Measurements from ENCODE around the gene LPP.
A peak's percentile ranks its signal among the peaks of the same experiment; 100 is the strongest.

LPP gene

DNA sequence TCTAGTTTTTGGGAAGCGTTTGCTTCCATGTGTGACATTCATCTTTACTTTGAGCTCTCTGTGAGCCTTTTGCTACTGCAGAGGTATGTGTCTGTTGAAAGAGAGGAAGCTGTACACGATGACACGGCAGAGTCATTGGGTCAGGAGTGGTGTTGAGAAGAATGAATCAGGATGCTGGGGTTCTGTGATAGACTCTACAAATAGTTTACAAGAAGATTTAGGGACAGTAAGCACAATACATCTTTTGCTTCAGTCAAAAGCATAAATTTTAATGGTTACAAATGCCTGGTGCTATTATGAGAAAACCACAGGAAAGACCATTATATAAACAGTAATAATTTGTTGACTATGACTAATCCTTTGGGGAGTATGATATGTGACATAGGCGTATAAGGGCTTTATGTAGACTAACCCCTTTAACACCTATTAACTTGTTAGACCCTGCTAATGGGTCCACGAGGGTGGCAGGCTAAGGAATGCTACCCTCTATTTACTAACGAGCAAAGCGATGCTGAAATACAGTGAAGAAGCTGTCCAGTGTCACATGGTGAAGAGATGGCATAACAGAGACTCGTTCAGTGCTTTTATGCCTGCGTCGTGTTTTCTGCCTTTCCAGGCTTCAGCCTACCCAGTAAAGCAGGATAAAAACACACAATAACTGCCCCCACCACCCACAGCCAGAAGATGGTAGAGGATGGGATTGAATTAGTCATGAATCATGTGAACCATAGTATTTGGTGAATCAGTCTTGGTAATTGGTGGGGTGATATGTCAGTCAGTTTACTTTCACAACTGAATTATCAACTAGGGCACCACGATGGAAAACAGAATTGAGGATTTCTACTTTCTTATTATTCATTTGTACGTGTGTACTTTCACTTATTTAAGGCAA lies 118.8 kb downstream of the LPP start:
- no peak for DNase-seq (ENCODE audit: low read depth in 2 of 2)

DNA sequence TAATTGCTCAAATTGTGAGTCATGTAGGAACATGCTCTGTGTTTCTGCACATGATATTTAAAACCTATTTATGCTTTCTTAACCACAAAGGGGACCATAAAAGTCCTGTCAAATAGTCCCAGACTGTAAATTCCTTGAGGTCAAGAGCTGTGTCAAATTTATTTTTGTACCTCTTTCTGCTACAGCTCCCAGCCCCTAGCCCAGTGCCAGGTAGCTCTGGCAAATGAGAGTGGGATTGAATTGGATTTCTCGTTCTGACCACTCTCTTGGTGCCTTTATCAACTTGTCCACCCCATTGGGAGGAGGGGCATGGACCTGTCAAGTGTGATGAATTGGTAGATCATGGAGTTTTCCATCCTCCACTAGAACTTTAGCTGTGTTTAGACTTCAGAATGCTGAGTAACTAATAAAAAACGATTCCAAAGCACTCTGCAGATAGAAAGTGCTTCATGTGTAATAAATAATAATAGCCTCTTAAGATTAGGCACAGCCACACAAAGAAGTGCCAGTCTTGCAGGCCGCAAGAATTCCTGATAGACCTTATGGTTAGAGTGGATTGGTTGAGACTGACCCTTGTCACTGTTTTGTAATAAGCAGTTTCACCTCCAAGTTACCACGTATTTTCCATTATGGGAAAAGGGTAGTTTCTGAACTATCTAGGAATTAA lies 120.4 kb downstream of the LPP start:
- no peak for DNase-seq (ENCODE audit: low read depth in 2 of 2)

DNA sequence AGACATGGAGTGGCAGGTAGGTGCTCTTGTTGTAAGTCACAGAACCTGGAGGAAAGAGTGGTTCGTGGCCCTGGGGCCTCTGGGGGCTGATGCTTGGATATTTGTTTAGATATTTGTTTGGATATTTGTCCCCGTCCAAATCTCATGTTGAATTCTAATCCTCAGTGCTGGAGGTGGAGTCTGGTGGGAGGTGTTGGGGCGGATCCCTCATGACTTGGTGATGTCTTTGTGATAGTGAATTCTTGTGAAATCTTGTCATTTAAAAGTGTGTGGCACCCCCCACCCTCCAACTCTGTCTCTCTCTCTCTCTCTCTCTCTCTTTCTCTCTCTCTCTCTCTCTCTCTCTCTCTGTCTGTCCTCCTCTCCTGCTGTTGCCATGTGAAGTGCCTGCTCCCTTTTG lies 122.4 kb downstream of the LPP start:
- no peak for DNase-seq (ENCODE audit: low read depth in 2 of 2)

DNA sequence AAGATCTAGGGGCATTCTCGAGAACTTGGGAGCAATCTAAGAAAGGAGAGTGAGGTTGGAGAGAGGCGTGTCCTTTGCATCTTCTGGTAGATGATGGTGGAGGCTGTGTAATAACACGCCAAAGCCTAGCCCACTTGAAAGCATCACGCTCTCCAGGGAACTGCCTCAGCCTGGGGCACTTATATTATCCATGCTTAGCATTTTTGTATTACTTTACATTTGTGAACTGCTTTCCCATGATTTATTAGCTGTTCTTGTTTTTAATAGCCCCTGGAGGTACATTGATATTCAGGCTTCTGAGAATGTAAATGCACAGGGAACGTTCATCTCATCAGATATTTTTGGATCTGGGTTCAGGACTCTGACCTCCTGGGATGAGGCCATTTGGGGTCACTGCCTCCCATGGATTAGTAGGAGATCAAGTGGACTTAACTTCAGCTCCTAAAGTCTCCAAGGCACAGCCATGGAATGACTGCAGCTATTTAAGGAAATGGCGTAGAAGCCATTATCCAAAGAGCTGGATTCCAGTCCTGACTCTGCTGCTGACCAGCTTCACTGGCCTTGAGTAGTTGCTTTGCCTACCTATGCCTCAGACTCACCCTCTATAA lies 124.9 kb downstream of the LPP start:
- DNase-seq (ENCODE audit: low read depth in 2 of 2): no peak

DNA sequence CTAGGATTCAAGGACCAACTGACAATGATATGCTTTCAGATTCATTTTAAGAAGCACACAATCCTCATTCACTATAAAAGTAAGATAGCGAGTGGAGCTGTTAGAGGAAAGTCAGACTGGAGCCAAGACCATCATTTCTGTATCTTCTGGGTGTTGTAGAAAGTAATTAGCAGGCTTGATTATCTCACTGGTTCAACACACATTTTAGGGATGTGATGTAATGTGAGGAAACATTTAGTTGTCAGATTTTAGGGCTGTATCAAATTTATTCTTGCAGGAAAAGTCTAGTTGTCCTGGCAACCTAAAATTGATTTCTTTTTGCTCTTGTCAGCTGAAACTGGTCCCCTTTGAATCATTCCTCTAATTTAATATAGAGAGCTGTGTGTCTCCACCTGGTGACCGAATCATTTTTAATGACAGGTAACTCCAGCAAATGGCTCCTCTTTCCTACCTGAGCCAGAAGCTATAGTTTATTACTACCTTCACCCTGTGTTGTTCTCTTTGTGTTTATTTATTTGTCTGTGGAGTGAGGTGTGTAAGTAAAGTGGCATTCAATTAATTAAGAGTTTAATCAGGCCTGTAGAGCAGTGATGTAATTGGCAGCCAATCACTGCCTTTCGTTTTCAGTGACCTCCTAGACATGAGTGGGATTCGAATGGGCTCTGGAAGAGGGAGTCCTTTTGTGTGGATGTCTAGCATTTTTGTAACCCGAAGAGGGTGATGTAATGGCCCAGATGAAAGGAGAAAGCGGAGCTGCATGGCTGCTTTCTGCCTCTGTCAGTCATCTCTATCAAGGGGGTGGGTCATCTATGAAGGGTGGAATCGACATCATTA lies 125.8 kb downstream of the LPP start:
- no peak for DNase-seq (ENCODE audit: low read depth in 2 of 2)

DNA sequence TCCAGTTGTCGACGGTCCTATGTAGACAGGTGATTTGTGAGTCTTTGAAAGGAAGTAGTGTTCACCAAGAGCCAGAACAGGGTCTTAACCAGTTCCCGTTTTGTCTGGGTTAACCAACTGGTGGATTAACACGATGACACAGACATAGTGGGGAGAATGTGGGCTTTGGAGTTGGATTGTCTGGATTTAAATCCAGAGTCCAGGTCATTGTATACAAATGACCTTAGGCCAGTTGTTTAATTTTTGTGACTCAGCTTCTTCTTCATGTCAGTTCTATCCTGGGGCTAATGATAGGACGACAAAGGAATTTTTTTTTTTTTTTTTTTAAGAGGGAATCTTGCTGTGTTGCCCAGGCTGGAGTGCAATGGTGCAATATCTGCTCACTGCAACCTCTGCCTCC lies 126.7 kb downstream of the LPP start:
- no peak for DNase-seq (ENCODE audit: low read depth in 2 of 2)

DNA sequence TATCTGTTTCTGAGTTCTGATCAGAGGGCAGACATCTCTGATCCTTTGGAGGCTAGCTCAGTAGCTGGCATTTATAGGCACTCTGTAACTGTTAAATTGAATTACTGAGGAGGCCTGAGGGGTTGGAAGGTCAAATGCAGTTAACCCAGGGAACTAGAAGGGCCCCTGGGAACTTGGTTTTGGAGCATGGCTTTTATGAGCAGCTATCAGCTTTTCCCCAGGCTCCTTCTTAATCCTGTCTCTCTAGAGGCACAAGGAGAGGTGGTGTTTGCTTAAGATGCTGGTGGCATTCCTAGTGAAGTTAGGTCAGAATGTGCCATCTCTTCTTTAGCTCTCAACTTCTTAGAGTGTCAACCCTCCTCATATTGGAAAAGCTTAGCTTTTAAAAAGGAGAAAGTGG lies 128.9 kb downstream of the LPP start:
- no peak for DNase-seq (ENCODE audit: low read depth in 2 of 2)

DNA sequence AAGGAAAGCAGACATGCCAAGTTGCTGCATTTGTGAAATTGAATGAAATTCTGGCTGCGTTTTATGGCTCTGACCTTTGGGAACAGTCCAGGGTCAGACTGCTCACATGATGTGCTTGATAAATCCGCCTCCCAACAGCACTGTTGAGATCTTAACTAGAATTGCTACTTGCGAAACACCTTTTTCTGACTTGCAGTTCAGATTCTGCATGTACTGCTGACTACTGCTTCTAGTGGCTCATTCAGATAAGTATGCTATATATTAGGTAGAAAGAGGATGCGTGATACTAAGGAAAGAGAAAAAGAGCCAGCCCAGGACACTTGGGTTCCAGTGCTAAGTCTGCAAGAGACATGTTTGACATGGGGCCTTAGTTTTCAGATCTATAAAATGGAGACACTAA lies 129.4 kb downstream of the LPP start:
- no peak for DNase-seq (ENCODE audit: low read depth in 2 of 2)

DNA sequence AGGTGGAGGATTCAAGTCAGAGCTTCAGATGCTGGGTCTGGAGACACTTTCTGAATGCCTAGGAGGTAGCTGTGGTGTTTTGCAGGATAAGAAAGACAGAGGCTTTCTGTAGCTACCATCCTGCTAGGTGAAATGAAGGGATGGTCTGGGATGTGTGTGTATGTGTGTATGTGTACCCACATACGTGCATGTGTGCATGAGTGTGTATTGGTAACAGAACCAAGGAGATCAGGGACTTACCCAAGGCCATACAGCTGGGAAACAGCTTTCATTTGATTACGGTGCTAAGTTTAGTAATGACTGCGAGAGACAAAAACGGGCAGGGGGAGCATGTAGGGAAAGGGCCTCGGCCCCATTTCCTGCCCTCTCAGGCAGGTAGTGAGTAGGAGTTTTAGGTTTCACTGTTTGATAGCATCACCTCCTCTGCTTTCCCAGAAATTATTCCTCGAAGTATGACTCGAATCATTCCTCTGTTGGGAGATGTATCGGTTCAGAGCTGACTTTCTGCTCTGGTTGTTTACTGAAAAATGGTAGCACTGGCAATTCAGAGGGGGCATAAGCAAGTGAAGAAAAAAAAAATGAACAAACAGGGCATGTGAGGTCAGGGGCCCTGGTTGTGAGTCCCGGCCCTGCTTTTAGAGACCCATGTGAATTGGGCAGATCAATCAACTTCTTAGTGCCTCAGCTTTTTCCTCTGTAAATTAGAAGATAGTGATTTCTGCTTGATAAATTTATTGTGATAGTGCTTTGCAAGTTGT lies 130.7 kb downstream of the LPP start:
- peak; percentile 24 to 50 for DNase-seq (ENCODE audit: low read depth in 2 of 2)

DNA sequence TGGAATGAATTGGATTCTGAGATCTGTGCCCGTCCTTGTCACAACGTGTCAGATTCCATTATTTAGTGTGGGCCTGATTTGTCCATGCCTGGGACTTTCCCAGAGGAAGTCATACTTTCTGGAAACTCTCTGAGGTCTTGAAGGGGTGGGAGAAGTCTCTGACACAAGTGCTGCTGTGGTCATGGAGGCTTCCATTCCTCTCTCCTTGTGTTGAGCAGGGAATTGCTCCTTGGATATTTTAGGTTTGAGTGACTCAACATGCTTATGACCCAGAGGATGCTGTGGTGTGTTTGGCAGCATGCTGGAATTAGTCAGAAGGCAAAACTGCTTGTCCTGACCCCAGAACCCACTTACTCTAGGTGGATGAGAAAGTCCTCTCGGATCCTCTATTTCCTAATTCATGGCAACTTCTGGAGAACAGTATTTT lies 132.1 kb downstream of the LPP start:
- DNase-seq (ENCODE audit: low read depth in 2 of 2): no peak

DNA sequence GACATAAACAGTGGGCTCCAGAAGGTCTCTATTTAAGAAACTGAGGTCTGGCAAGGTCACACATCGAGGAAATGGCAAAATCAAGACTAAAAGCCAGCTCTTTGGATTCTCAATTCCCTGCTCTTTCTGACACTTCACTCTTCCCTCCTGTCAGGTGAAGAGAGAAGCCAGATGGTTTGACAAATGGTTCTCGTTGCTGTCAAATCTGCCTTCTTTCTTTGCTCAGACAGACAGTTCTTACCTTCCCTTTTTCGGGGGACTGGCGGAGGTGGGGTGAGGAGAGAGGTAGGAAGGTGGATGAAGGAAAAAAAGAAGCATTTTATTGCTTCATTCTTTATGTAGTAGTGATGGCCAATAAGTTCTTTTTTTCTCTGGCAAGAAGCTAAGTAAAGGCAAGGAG lies 133.4 kb downstream of the LPP start:
- DNase-seq (ENCODE audit: low read depth in 2 of 2): no peak

DNA sequence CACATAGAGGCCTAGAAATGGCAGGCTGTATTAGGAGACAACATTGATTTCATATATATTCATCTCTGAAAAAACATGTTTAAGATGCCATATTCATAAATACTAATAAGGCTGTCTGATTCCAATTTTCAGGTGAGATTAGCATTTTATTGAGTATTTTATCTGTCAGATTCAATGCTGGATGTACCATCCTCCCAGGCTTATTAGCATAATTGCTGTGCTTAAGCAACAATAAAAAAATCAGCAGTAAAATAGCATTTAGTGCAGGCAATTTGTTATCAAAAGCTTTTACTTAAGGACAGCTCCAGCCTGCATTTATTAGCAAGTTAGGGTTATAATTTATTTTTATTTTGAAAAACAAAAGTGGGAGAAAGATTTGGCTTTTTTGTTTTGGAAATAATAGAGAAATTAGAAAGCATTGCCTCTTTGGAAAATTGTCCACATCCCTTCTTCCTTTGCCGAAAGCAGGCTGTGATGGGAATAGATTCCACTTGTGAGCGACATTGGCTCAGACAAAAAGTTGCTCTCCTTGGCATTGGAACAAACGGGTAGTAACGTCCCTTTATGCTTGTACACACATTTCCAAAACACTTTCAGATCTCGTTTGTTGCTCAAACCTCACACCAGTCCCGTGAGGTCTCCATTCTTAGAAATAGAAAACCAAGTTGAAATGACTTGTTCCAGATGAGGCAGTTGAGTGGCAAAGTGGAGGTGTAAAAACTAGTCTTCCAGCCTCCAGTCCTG lies 134.0 kb downstream of the LPP start:
- no peak for DNase-seq (ENCODE audit: low read depth in 2 of 2)

DNA sequence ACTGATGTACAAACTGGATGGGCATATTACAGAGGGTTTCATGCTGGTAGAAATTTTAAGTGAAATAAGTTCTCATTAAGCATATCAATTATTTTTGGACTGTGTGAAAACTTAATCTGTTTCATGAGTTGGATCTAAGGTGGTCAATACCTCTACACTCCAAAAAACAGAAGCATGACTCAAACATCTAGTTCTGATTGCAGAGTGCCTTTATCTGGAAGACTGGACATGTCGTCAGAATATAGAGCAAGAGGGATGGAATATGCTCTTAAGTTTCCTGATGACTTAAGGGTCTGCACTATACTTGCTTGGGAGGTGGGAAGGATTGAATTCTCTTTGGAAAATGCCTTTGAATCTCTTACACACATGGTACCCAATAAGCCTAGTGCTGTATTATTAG lies 138.3 kb downstream of the LPP start:
- no peak for DNase-seq (ENCODE audit: low read depth in 2 of 2)

DNA sequence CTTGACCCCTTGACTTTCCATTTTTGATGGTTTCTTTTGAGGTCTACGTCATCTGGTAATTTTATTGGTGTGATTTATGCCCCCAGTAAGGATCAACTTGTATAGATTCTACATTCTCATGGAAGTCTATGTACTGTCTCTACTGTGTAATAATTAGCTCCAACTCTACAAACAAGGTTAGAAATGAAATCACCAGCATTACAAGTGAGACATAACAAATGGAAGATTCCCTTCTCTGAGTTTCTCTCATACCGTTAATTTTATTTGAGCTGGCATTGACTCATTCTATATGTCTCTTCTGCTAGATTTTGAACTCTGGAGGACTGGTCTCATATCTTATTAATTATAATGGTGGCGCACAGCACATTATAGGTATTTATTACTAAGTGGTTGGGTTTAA lies 138.9 kb downstream of the LPP start:
- DNase-seq (ENCODE audit: low read depth in 2 of 2): no peak

DNA sequence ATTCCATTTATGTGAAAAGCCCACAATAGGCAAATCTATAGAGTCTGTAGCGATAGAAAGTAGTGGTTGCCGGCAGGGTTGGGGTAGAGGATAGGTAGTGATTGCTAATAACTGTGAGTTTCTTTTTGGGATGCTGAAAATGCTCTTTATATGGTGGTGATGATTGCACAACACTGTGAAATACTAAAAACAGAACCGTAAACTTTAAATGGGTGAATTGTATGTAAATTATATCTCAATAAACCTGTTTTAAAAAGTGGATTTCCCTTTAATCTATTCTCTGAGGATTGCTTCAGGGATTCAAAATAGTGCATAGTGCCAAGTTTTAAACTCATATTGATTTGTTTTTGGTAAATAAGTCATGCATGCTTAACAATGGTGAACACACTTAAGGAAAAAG lies 140.2 kb downstream of the LPP start:
- no peak for DNase-seq (ENCODE audit: low read depth in 2 of 2)

DNA sequence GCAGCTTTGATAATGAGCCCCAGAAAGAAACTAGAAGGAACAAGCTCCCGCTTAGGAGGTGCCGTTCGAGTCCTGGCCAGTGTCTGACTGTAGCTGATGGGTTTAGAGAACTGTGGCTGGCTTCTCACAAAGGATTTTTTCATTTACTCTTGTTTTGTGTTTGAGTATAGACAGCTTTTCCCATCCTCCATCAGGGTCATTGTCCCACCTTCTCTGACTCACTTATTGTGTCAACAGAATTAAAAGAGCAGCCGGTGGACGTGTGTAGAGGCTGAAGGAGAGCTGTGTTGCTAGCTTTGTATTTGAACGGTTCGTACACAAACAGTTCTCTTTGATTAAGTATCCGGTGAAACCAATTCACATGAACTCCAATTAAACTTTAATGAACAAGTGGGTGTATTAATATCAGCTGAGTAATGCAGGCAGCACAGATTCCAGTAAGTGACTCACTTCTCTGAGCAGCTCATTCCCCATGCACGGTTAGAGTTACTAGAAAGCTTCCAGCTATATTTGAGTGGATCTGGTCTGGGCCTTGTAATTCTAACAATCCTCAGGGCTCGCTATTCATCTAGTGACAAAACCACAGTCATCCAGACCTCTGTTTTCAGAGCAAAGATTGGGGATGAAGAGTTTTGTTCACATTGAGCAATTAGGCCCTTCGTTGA lies 141.0 kb downstream of the LPP start:
- no peak for DNase-seq (ENCODE audit: low read depth in 2 of 2)

DNA sequence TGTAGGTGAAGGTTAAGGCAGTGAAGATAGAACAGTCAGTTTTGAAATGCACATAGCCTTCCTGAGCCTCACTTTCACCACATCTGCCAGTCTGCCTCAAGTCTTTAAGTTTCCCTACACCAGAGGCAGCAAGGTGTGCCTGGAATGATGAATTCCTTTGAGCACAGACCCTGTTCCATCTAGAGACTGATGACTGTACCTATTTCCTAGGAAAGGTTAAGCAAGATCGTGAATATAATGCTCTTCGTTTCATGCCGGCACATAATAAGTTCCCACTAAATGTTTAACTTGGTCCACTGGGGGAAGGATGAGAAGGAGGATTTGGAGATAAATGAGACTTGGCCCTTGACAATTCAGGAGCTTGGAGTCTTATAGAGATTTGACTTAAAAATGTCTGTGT lies 141.9 kb downstream of the LPP start:
- DNase-seq (ENCODE audit: low read depth in 2 of 2): no peak

DNA sequence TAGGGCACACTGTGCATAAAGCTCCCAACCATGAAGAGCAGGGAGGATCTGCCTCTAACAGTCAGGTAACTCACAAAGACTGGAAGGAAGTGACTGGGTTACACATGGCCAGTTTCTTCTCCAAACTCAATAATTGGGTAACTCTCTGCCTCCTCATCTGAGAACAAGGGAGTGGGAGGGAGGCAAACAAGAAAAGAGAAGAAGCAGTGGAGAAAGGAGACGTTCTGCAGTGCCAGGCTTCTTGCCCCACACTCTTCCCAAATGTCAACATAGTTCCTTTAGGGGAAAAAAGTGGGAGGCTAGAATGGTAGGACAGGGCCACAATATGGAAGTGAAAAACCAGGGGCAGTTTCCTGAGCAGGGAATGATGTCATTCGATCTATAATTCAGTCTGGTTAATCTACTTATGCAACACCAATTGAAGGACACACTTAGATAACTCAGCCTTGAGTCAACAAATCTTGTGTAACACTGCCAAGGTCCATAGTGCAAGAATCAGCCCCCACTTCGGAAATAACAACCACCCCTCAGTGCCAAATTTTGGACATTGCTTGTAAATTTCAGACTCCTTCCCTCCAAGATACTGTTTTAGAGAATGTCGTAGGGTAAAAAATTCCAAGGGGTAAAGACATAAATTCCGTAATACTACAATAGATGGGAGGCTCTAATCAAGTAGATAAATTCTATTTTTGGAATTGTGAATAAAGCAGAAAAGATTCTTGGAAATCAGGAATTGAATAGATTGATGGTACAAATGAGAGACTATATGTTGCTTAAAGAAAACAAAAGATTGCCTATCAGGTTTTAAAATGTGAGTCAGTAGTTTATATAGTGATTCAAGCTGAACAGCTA lies 143.0 kb downstream of the LPP start:
- DNase-seq (ENCODE audit: low read depth in 2 of 2): no peak

DNA sequence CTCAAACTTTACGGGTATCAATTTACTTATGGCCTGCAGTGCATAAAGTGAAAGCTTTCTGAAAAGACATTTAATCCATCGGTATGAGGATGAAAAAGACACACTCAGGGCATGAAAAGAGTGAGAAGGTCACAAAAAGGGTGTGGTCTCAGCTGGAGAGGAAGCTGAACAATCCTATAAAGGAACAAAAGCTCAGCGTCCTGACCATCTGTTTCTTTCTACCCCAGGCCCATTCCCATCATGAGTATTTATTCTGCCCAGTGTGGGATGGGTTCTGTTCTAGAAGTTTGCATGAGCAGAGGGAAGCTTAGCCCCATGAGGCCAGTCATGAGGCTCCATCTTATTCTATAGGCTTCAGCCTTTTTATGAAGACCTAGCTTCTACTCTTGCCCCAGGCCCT lies 144.6 kb downstream of the LPP start:
- no peak for DNase-seq (ENCODE audit: low read depth in 2 of 2)

All from stimulated activated CD4-positive, alpha-beta T cell treated with anti-CD3 and anti-CD28 coated beads, Interleukin-12 subunit alpha, Interleukin-12 subunit beta, amount 100 ng/mL, for 24 hours (primary cell).